B cell (primary cell): ENCODE data around the gene FBXO11.

Source experiments
- EZH2 ChIP-seq: IDR thresholded peaks from 2 replicates; pipeline ENCODE4 v1.6.1; 2012; ENCODE audit warnings: borderline replicate concordance, low read depth, mild to moderate bottlenecking, moderate library complexity, low read length; ENCODE audit not compliant: insufficient read depth, poor library complexity, severe bottlenecking
- TF ChIP-seq, protein P1 (sequence below): fragments of 200-600 bp; IDR thresholded peaks from one replicate; pipeline ENCODE4 v1.8.0; 2022; ENCODE audit warnings: antibody characterized with exemption, mild to moderate bottlenecking

DNA sequence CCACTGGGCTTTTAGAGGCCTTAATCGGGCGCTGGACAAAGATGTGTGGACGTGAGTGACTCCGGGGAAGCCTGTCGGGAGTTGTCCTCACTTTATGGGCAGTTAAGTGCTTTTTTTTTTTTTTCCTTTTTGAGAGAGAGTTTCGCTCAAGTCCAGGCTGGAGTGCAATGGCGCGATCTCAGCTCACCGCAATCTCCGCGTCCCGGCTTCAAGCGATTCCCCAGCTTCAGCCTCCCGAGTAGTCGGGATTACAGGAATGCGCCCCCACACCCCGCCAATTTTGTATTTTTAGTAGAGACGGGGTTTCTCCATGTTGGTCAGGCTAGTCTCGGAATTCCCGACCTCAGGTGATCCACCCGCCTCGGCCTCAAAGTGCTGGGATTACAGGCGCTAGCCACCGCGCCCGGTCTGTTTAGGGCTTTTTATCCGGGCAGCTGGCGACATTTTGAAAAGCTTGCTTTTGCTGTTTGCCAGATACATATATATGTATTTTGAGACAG lies 121.9 kb downstream of the FBXO11 start:
- TF ChIP-seq, protein P1, sequence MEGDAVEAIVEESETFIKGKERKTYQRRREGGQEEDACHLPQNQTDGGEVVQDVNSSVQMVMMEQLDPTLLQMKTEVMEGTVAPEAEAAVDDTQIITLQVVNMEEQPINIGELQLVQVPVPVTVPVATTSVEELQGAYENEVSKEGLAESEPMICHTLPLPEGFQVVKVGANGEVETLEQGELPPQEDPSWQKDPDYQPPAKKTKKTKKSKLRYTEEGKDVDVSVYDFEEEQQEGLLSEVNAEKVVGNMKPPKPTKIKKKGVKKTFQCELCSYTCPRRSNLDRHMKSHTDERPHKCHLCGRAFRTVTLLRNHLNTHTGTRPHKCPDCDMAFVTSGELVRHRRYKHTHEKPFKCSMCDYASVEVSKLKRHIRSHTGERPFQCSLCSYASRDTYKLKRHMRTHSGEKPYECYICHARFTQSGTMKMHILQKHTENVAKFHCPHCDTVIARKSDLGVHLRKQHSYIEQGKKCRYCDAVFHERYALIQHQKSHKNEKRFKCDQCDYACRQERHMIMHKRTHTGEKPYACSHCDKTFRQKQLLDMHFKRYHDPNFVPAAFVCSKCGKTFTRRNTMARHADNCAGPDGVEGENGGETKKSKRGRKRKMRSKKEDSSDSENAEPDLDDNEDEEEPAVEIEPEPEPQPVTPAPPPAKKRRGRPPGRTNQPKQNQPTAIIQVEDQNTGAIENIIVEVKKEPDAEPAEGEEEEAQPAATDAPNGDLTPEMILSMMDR = no peak
- TF ChIP-seq EZH2 = no peak
